ENCODE results near the gene CLPTM1L. TPM values are rescaled to one million over a fixed set of nuclear protein-coding genes. Genes with fewer than 3 reads are reported as not detected.

CLPTM1L gene
- total RNA-seq, 4 donors from 2014 or later, result 149 to 215 (median 179) TPM

GRCh38 chr5:1380910-1381309, 36.0 kb upstream of the CLPTM1L start:
- H3K27me3 ChIP-seq, result no peaks in the 10 kb centered on the region
- intact Hi-C loops (cut with DNase I), result loop anchor here (5.0 kb wide), 1 partner anchor 34 kb away; the partner anchor contains the start of gene CLPTM1L
- no peak for TF ChIP-seq POLR2A (IDR thresholded peaks at IDR 0.05)
- TF ChIP-seq, protein P1, sequence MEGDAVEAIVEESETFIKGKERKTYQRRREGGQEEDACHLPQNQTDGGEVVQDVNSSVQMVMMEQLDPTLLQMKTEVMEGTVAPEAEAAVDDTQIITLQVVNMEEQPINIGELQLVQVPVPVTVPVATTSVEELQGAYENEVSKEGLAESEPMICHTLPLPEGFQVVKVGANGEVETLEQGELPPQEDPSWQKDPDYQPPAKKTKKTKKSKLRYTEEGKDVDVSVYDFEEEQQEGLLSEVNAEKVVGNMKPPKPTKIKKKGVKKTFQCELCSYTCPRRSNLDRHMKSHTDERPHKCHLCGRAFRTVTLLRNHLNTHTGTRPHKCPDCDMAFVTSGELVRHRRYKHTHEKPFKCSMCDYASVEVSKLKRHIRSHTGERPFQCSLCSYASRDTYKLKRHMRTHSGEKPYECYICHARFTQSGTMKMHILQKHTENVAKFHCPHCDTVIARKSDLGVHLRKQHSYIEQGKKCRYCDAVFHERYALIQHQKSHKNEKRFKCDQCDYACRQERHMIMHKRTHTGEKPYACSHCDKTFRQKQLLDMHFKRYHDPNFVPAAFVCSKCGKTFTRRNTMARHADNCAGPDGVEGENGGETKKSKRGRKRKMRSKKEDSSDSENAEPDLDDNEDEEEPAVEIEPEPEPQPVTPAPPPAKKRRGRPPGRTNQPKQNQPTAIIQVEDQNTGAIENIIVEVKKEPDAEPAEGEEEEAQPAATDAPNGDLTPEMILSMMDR (IDR thresholded peaks at IDR 0.05), result no peak
- H3K9me3 ChIP-seq, result no peaks in the 10 kb centered on the region
- 66 to 82% methylated on average over 5 to 12 of the region's 12 CpGs for WGBS, 2 donors
- peaks cover 0 to 18% of the 10 kb centered on the region in 2 donors for H3K4me1 ChIP-seq
- no peaks in the 10 kb centered on the region for H3K36me3 ChIP-seq
- H3K27ac ChIP-seq, result no peak overlapping the region
- no peak overlapping the region for H3K4me3 ChIP-seq (replicated peaks in 1 of 3)
- DNase-seq, result no peak

DNA sequence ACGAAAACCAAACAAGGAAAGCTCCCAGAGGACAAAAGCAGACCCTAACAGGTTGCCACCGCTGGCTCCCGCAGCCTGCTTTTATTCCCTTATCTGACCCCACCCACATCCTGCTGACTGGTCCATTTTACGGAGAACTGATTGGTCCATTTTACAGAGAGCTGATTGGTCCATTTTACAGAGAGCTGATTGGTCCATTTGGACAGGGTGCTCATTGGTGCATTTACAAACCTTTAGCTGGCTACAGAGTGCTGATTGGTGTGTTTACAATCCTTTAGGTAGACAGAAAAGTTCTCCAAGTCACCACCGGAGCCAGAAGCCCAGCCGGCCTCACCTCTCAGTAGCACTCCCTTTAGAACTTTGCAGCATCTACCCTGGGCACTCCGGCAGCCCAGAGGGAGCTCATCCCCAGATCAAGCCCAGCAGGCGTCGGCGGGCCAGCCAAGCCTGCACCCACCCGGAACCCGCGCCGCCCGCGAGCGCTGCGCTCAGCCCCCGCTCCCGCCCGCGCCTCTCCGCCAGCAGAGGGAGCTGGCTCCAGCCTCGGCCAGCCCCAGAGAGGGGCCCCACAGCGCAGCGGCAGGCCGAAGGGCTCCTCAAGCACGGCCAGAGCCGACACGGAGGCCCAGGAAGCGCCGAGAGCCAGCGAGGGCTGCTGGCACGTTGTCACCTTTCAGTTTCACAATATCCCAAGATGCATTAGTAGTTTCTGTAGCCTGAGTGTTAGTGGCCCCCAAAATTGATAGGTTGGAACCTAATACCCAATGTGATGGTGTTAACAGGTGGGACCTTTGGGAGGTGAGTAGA, 35.3 kb upstream of the CLPTM1L start:
- TF ChIP-seq, protein P1 (IDR thresholded peaks at IDR 0.05), result peak; percentile 48 to 90 (median 66)
- TF ChIP-seq POLR2A (IDR thresholded peaks at IDR 0.05), result no peak
- no peaks in the 10 kb centered on the region for H3K9me3 ChIP-seq
- peak; percentile 78 to 80 for DNase-seq
- H3K4me1 ChIP-seq, result peaks cover 0 to 16% of the 10 kb centered on the region in 2 donors
- no peak overlapping the region for H3K27ac ChIP-seq
- H3K36me3 ChIP-seq, result no peaks in the 10 kb centered on the region
- no peak overlapping the region for H3K4me3 ChIP-seq (replicated peaks in 1 of 3)
- 92 to 100% methylated on average over 4 to 6 of the region's 34 CpGs for WGBS, 2 donors
- intact Hi-C loops (cut with DNase I), result loop anchor here (5.0 kb wide), 1 partner anchor 33 kb away; the partner anchor contains the start of gene CLPTM1L
- no peaks in the 10 kb centered on the region for H3K27me3 ChIP-seq

DNA sequence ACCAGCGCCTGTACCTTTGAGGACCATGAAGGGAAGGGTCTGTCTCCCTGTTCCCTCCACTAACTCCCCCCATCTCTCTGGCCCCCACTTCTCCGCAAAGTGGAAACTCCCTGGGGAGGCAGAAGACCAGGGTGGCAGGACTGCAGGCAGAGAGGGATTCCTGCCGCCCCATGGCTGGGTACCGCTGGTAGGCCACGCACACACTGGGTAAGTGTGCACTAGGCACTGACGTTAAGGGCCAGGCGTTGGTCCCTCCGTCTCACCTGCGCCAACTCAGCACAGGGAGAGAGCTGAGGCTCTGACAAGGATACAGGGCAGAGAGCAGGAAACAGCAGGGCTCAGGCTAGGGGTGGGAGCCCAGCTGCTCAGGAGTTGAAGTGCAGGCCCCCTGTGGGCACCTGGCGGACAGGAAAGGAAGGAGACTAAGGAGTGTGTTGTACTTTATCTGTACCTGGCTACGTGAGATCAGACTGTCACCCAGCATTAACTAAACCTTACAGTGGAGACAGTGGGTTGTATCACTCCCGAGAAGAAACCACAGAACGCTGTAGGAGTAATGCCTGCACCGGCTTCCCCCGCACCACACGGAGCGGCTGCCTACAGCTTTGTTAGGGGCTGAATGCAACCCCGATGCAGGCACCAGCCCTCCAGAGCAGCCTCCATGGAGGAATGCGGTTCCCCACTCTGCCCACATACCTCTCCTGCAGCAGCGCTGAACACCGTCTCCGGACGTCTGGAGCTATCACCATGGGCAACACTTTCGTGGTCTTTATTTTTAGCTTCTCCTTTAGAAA, 34.2 kb upstream of the CLPTM1L start:
- WGBS, 2 donors, result 96 to 97% methylated on average over 16 to 24 of the region's 24 CpGs
- Histone ChIP-seq H3K36me3 (no peaks in the 10 kb centered on the region), H3K27ac (no peak overlapping the region), H3K27me3 (no peaks in the 10 kb centered on the region), H3K4me3 (replicated peaks in 1 of 3) (no peak overlapping the region), H3K4me1 (peaks cover 0 to 14% of the 10 kb centered on the region in 2 donors), H3K9me3 (no peaks in the 10 kb centered on the region)
- no peak for DNase-seq
- intact Hi-C loops (cut with DNase I), result no loop called here
- no peak for TF ChIP-seq POLR2A (IDR thresholded peaks at IDR 0.05)
- TF ChIP-seq, protein P1 (IDR thresholded peaks at IDR 0.05), result no peak

- 87 to 94% methylated on average over 17 of the region's 18 CpGs for WGBS, 2 donors
- Histone ChIP-seq H3K9me3 (no peaks in the 10 kb centered on the region), H3K27ac (no peak overlapping the region), H3K4me3 (replicated peaks in 1 of 3) (no peak overlapping the region), H3K4me1 (peaks cover 0 to 14% of the 10 kb centered on the region in 2 donors), H3K27me3 (no peaks in the 10 kb centered on the region), H3K36me3 (no peaks in the 10 kb centered on the region)
- intact Hi-C loops (cut with DNase I), result no loop called here
- DNase-seq, result no peak
- TF ChIP-seq, protein P1 (IDR thresholded peaks at IDR 0.05), result no peak
- TF ChIP-seq POLR2A (IDR thresholded peaks at IDR 0.05), result no peak
Observed at GRCh38 chr5:1378096-1378495, 33.2 kb upstream of the CLPTM1L start.
